SKM-1 (cell line): ENCODE measurements around the gene IGLL5.

Experiments used
- DNase-seq: peaks from one replicate; lab custom pipeline; 2025; ENCODE audit not compliant: unreplicated experiment; lab: John Stamatoyannopoulos, UW

The IGLL5 gene

GRCh38 chr22:22926370-22927195, 39.0 kb downstream of the IGLL5 start:
- DNase-seq, result no peak

- no peak for DNase-seq
Measured at GRCh38 chr22:22927196-22927887, 39.7 kb downstream of the IGLL5 start.

- no peak for DNase-seq
Measured at GRCh38 chr22:22927888-22928665, 40.5 kb downstream of the IGLL5 start.

GRCh38 chr22:22928666-22929380, 41.2 kb downstream of the IGLL5 start:
- DNase-seq, result peak; percentile 97

- DNase-seq, result no peak
Measured at GRCh38 chr22:22929381-22930221, 42.0 kb downstream of the IGLL5 start.

- DNase-seq, result no peak
Measured at GRCh38 chr22:22930222-22930497, 42.5 kb downstream of the IGLL5 start.

- no peak for DNase-seq
Measured at GRCh38 chr22:22930571-22931556, 43.2 kb downstream of the IGLL5 start.

- no peak for DNase-seq
Measured at GRCh38 chr22:22931557-22932270, 44.1 kb downstream of the IGLL5 start.

GRCh38 chr22:22932512-22932941, 44.9 kb downstream of the IGLL5 start:
- DNase-seq, result no peak

- no peak for DNase-seq
Measured at GRCh38 chr22:22933100-22933806, 45.6 kb downstream of the IGLL5 start.

GRCh38 chr22:22933807-22934542, 46.4 kb downstream of the IGLL5 start:
- no peak for DNase-seq

GRCh38 chr22:22934543-22935055, 47.0 kb downstream of the IGLL5 start:
- no peak for DNase-seq

- no peak for DNase-seq
Measured at GRCh38 chr22:22935056-22935545, 47.5 kb downstream of the IGLL5 start.

GRCh38 chr22:22935546-22936157, 48.0 kb downstream of the IGLL5 start:
- DNase-seq, result no peak

- no peak for DNase-seq
Measured at GRCh38 chr22:22936180-22936914, 48.7 kb downstream of the IGLL5 start.
